ENCODE measurements around the gene BRD3OS. TPM values are rescaled to one million over a fixed set of nuclear protein-coding genes. Genes with fewer than 3 reads are reported as not detected.

The BRD3OS gene
- total RNA-seq, 1 donor from 2014 or later = 20.2 TPM

- no peak overlapping the region for H2AFZ ChIP-seq (ENCODE audit: low read depth, low read length)
- peaks cover 8% of the 10 kb centered on the region for H3K36me3 Mint-ChIP-seq (ENCODE audit: low read depth, unreplicated experiment)
- H3K27me3 Mint-ChIP-seq (ENCODE audit: low read depth, unreplicated experiment) = no peaks in the 10 kb centered on the region
- H3K4me1 Mint-ChIP-seq (ENCODE audit: low read depth, unreplicated experiment) = peaks cover 2% of the 10 kb centered on the region
- H3K9ac ChIP-seq (ENCODE audit: low read length) = no peak overlapping the region
- H3K27me3 ChIP-seq (ENCODE audit: insufficient read depth, low read length) = no peaks in the 10 kb centered on the region
- DNase-seq (ENCODE audit: low read depth) = no peak
- peaks cover 29% of the 10 kb centered on the region for H3K79me2 ChIP-seq (ENCODE audit: insufficient read depth, low read length)
- H3K27ac Mint-ChIP-seq (ENCODE audit: unreplicated experiment) = no peak overlapping the region
- H3K4me1 ChIP-seq (ENCODE audit: insufficient read depth, low read length) = peaks cover 6% of the 10 kb centered on the region
- H3K9me3 ChIP-seq (ENCODE audit: insufficient read depth, low read depth, low read length) = no peaks in the 10 kb centered on the region
- TF ChIP-seq CTCF (IDR thresholded peaks at IDR 0.05; ENCODE audit: insufficient read depth, low read depth, low read length) = no peak
- no peak for TF ChIP-seq EZH2 (IDR thresholded peaks at IDR 0.05; ENCODE audit: insufficient read depth, low read length)
- no peak overlapping the region for H3K27ac ChIP-seq (ENCODE audit: low read depth, low read length)
- H3K4me3 Mint-ChIP-seq (ENCODE audit: unreplicated experiment) = no peak overlapping the region
- H3K4me2 ChIP-seq (ENCODE audit: low read length) = no peak overlapping the region
- H3K9me3 Mint-ChIP-seq (ENCODE audit: unreplicated experiment) = no peaks in the 10 kb centered on the region
- H3K4me3 ChIP-seq (ENCODE audit: insufficient read depth, low read depth, low read length) = no peak overlapping the region
- H4K20me1 ChIP-seq (ENCODE audit: insufficient read depth, low read length) = peaks cover 63% of the 10 kb centered on the region
- H3K36me3 ChIP-seq (ENCODE audit: insufficient read depth, low read length) = peaks cover 3% of the 10 kb centered on the region
- no peak for FAIRE-seq
Observed at GRCh38 chr9:134050726-134051125, 25.4 kb downstream of the BRD3OS start.

GRCh38 chr9:134051319-134051718 is 26.0 kb downstream of the BRD3OS start:
- no peaks in the 10 kb centered on the region for H3K27me3 ChIP-seq (ENCODE audit: insufficient read depth, low read length)
- no peak for TF ChIP-seq EZH2 (IDR thresholded peaks at IDR 0.05; ENCODE audit: insufficient read depth, low read length)
- H3K36me3 ChIP-seq (ENCODE audit: insufficient read depth, low read length) = peaks cover 3% of the 10 kb centered on the region
- FAIRE-seq (no peak), DNase-seq (ENCODE audit: low read depth) (no peak)
- H3K27ac Mint-ChIP-seq (ENCODE audit: unreplicated experiment) = no peak overlapping the region
- peaks cover 67% of the 10 kb centered on the region for H4K20me1 ChIP-seq (ENCODE audit: insufficient read depth, low read length)
- no peaks in the 10 kb centered on the region for H3K9me3 ChIP-seq (ENCODE audit: insufficient read depth, low read depth, low read length)
- no peak overlapping the region for H2AFZ ChIP-seq (ENCODE audit: low read depth, low read length)
- no peak overlapping the region for H3K4me3 Mint-ChIP-seq (ENCODE audit: unreplicated experiment)
- H3K27ac ChIP-seq (ENCODE audit: low read depth, low read length) = no peak overlapping the region
- H3K4me3 ChIP-seq (ENCODE audit: insufficient read depth, low read depth, low read length) = no peak overlapping the region
- peaks cover 3% of the 10 kb centered on the region for H3K4me1 Mint-ChIP-seq (ENCODE audit: low read depth, unreplicated experiment)
- H3K9ac ChIP-seq (ENCODE audit: low read length) = no peak overlapping the region
- no peak overlapping the region for H3K4me2 ChIP-seq (ENCODE audit: low read length)
- H3K36me3 Mint-ChIP-seq (ENCODE audit: low read depth, unreplicated experiment) = peaks cover 8% of the 10 kb centered on the region
- peaks cover 35% of the 10 kb centered on the region for H3K79me2 ChIP-seq (ENCODE audit: insufficient read depth, low read length)
- no peaks in the 10 kb centered on the region for H3K27me3 Mint-ChIP-seq (ENCODE audit: low read depth, unreplicated experiment)
- H3K4me1 ChIP-seq (ENCODE audit: insufficient read depth, low read length) = peaks cover 12% of the 10 kb centered on the region
- no peaks in the 10 kb centered on the region for H3K9me3 Mint-ChIP-seq (ENCODE audit: unreplicated experiment)

GRCh38 chr9:134052491-134052890 is 27.2 kb downstream of the BRD3OS start:
- Histone ChIP-seq H3K27me3 (ENCODE audit: insufficient read depth, low read length) (no peaks in the 10 kb centered on the region), H4K20me1 (ENCODE audit: insufficient read depth, low read length) (peaks cover 73% of the 10 kb centered on the region), H3K79me2 (ENCODE audit: insufficient read depth, low read length) (peaks cover 47% of the 10 kb centered on the region), H2AFZ (ENCODE audit: low read depth, low read length) (no peak overlapping the region), H3K9me3 (ENCODE audit: insufficient read depth, low read depth, low read length) (no peaks in the 10 kb centered on the region), H3K4me2 (ENCODE audit: low read length) (no peak overlapping the region), H3K4me3 (ENCODE audit: insufficient read depth, low read depth, low read length) (no peak overlapping the region), H3K9ac (ENCODE audit: low read length) (no peak overlapping the region), H3K4me1 (ENCODE audit: insufficient read depth, low read length) (peaks cover 20% of the 10 kb centered on the region), H3K27ac (ENCODE audit: low read depth, low read length) (no peak overlapping the region), H3K36me3 (ENCODE audit: insufficient read depth, low read length) (peaks cover 3% of the 10 kb centered on the region)
- no peak for FAIRE-seq
- H3K4me3 Mint-ChIP-seq (ENCODE audit: unreplicated experiment) = no peak overlapping the region
- no peak overlapping the region for H3K27ac Mint-ChIP-seq (ENCODE audit: unreplicated experiment)
- TF ChIP-seq CTCF (IDR thresholded peaks at IDR 0.05; ENCODE audit: insufficient read depth, low read depth, low read length) (no peak), EZH2 (IDR thresholded peaks at IDR 0.05; ENCODE audit: insufficient read depth, low read length) (no peak)
- peaks cover 5% of the 10 kb centered on the region for H3K4me1 Mint-ChIP-seq (ENCODE audit: low read depth, unreplicated experiment)
- H3K27me3 Mint-ChIP-seq (ENCODE audit: low read depth, unreplicated experiment) = no peaks in the 10 kb centered on the region
- DNase-seq (ENCODE audit: low read depth) = no peak
- no peaks in the 10 kb centered on the region for H3K9me3 Mint-ChIP-seq (ENCODE audit: unreplicated experiment)
- peaks cover 7% of the 10 kb centered on the region for H3K36me3 Mint-ChIP-seq (ENCODE audit: low read depth, unreplicated experiment)

Measured in astrocyte (in vitro differentiated cells and primary cell).